NCI-H69 (cell line): ENCODE results near the gene ARHGEF26.
A peak's percentile ranks its signal among the peaks of the same experiment; 100 is the strongest.

Experiments
- DNase-seq: peaks from one replicate; lab custom pipeline; 2025; lab: John Stamatoyannopoulos, UW

ARHGEF26 gene

GRCh38 chr3:154113609-154114008 is 7.6 kb upstream of the ARHGEF26 start:
- peak; percentile 61 for DNase-seq

DNA sequence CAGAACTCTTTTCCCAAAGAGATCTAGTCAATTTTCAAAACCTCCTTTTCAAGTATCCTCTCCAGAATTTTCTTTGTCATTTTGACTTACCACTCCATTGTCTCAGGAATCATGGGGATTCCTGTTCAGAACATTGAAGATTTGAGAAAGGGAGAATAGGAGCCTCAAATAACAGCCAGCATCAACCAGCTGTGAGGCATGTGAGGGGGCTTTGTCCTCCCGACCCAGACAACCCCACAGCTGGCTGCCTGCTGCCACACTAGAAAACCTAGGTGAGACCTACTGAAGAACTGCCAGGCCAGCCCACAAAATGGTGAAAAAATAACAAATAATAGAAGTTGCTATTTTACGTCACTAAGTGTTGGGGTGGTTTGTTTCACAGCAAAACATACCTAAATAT is 5.9 kb upstream of the ARHGEF26 start:
- no peak for DNase-seq

- peak; percentile 78 for DNase-seq
Observed at GRCh38 chr3:154119951-154120350, 1.2 kb upstream of the ARHGEF26 start.

GRCh38 chr3:154121701-154122551 is 736 bp downstream of the ARHGEF26 start:
- DNase-seq, result peak; percentile 78

DNA sequence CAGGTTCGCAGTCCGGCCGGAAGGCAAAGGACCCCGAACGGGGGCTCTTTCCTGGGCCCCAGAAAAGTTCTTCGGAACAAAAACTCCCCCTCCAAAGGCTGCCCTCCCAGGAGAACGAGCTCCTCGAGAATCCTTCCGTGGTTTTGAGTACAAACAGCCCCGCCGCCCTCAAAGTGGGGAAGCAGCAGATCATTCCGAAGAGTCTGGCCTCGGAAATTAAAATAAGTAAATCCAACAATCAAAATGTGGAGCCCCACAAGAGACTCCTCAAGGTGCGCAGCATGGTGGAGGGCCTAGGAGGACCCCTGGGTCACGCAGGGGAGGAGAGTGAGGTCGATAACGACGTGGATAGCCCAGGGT is 1.3 kb downstream of the ARHGEF26 start:
- DNase-seq, result peak; percentile 54

DNA sequence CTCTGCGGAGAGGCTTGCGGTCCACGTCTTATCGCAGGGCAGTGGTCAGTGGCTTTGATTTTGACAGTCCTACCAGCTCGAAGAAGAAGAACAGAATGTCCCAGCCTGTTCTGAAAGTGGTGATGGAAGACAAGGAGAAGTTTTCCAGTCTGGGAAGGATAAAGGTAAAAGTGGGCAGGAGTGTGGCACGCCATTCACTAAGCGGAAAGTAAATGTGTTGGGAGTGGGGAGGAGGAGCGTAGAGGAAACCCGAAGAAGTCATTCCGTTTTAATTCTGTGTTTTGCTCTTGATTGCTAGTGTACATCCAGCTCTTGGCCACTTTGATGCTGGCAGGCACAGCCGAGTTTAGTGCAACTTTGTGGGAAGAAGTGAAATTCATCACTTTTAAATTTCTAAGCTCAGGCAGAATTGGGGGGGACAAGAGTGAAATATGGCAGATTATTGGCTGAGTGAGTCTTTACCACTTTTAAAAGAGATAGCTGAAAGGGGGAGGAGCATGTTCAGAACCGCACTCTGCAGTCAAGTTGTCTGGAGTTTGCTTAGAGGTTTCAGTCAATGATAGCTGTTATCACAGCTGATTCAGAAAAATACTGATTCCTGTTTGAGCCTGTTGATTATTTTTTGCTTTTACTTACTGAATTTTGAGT is 1.8 kb downstream of the ARHGEF26 start:
- DNase-seq, result peak; percentile 61

GRCh38 chr3:154123906-154124305 is 2.7 kb downstream of the ARHGEF26 start:
- DNase-seq, result peak; percentile 17

DNA sequence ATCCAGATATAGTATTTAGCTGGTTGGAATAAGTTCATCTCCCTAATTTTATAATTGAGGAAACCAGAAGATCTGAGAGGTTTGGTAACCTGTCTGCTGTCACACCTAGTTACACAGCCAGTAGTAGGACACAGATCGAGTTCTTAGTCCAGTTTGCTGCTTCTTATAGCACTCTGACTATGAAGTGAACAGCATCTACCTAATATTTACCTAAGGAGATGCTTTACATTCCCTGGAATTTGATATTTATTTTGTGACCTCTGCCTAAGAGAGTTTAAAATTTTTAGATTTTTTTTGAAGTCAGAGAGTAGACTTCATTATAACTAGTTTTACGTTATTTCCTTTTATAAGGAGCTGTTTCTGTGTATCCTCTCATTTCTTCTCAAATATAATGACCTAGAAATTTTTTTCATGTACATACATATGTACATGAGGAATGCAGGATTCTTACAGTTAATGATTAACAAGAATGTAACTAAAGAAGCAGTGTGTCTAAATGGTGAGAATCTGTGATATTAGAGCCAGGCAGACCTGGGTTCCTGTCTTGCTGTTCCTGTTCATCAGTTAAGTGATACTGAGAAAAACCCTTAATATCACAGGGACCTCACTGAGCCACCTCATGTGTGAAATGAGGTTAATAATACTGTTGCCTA is 4.3 kb downstream of the ARHGEF26 start:
- peak; percentile 16 for DNase-seq

DNA sequence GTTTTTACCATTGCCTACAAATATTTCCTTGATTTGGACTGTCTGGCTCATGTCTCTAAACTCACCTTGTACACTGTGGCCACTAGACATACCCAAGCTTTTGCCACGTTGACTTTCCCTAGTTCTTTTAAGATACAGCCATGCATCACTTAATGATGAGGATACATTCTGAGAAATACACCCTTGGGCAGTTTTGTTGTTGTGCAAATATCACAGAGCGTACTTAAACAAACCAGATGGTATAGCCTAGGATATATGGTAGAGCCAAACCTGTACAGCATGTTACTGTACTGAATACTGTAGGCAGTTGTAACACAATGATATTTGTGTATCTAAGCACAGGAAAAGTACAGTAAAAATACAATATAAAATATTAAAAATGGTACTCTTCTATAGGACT is 5.5 kb downstream of the ARHGEF26 start:
- DNase-seq, result peak; percentile 71

DNA sequence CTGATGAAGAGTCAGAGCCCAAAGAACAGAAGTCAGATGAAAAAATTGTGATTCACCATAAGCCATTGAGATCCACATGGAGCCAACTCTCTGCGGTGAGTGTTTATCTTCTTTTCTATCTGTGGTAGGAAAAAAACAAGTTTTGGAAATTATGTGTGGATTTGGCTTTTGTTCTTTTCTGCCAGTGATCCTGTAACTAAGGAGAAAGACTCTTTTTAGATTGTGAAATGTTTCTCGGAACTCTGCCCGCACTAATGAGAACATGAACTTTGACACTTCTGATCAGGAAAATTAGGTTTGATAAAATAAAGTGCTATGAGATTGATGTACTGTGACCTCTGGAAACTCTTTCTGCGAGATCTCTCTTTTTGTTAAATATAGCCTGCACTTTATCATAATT is 8.4 kb downstream of the ARHGEF26 start:
- DNase-seq, result no peak

- no peak for DNase-seq
Observed at GRCh38 chr3:154130540-154130939, 9.3 kb downstream of the ARHGEF26 start.

- DNase-seq, result peak; percentile 48
Observed at GRCh38 chr3:154131830-154132229, 10.6 kb downstream of the ARHGEF26 start.

DNA sequence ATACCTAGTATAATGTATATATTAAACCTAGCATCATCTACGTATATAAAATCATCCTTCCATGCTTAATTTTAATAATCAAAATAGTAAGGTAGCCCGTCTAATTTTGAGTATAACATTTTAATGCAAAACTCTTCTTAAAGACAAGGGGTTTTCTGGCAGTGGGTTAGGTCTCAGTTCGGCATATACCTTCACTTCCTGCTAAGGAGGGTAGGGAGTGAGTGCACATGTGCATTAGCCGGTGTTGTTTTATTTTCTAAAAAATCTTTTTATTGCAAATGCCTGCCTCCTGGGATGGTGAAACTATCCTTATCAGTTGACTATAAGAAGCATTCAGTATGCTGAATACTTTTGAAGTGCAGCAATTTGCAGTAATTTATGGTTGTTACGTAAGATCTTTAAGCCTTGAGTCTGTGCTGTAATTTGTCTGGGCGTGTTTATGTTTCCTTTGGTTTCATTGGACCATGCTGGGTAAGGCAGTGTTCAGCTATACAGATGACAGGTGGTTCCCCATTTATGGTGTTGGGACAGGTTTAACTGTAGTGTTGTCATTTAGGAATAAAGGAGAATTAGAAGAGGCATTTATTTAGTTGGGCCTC is 11.7 kb downstream of the ARHGEF26 start:
- peak; percentile 80 for DNase-seq

GRCh38 chr3:154135511-154136173 is 14.5 kb downstream of the ARHGEF26 start:
- DNase-seq, result peak; percentile 32

DNA sequence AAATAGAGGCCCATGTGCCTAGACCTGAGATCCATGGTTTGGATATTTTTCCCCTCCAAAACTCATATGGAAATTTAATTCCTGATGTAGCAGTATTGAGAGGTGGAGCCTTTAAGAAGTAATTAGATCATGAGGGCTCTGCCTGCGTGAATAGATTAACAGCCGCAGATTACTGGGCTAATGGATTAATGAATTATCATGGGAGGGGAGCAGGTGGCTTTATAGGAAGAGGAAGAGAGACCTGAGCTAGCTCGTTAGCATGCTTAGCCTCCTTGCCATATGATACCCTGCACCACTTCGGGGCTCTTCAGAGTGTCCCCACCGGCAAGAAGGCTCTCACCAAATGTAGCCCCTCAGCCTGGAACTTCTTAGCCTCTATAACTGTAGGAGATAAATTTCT is 15.8 kb downstream of the ARHGEF26 start:
- DNase-seq, result peak; percentile 51

GRCh38 chr3:154139996-154140436 is 18.8 kb downstream of the ARHGEF26 start:
- DNase-seq, result peak; percentile 9

DNA sequence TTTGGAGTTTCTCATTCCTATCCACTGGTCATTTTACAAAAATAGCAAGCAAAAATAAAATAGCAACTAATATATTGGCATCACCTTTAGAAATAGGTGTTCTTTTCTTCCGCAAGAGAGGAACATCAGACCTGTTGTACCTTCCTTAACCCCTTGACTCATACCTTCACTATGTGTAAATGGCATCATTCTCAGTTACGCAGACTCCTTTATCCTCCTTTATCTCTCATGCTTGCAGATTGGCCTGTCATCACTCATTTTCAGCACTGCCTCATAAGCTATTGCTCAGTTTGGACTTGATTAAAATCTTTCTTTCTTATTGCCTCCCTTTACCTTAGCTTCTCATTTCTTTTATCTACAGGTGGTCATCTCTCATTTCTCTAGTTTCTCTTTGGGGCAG is 21.4 kb downstream of the ARHGEF26 start:
- no peak for DNase-seq

GRCh38 chr3:154143873-154144272 is 22.7 kb downstream of the ARHGEF26 start:
- DNase-seq, result peak; percentile 6

- DNase-seq, result peak; percentile 9
Observed at GRCh38 chr3:154144825-154145465, 23.8 kb downstream of the ARHGEF26 start.

GRCh38 chr3:154148541-154148940 is 27.4 kb downstream of the ARHGEF26 start:
- DNase-seq, result no peak

- no peak for DNase-seq
Observed at GRCh38 chr3:154149286-154149685, 28.1 kb downstream of the ARHGEF26 start.
